HCT116 (cell line): ENCODE measurements around the gene SDK1. TPM values are rescaled to one million over a fixed set of nuclear protein-coding genes. Genes with fewer than 3 reads are reported as not detected.

Source experiments
- ATAC-seq: fragments of 200-7000 bp; cut with Tn5 transposase; 2 replicates; pipeline ENCODE4 v1.9.1; 2020; ENCODE audit warnings: mild to moderate bottlenecking, moderate library complexity
- BruUV-seq: library from RNA; stranded (reverse); fragments of 400-500 nt; replicated peaks from 2 replicates; lab custom pipeline; 2021; lab: Mats Ljungman, UMichigan
- CTCF ChIA-PET: fragments of 300-600 bp; sonication (Branson Sonifier 250); formaldehyde crosslinking; loops from one replicate; lab custom pipeline; 2021; ENCODE audit warnings: antibody characterized with exemption; lab: Charles Lee
- POLR2A ChIA-PET: fragments of 300-600, 350-600 bp; sonication (Branson Sonifier 250); formaldehyde crosslinking; loops from one replicate; lab custom pipeline; 2021; ENCODE audit warnings: antibody characterized with exemption; lab: Charles Lee
- RAD21 ChIA-PET, 2 experiments: fragments of 300-600 bp; sonication (Branson Sonifier 250); formaldehyde crosslinking; loops; one replicate each; lab custom pipeline; 2023; ENCODE audit warnings: low total read pairs in 2 of 2; ENCODE audit not compliant: uncharacterized antibody in 2 of 2, unreplicated experiment in 2 of 2, low non-redundant PET in 1 of 2; lab: Charles Lee
- DNase-seq: peaks from one replicate; pipeline ENCODE4 v3.0.0-alpha.2; 2010; ENCODE audit warnings: low read depth, low spot score
- H2AFZ ChIP-seq: fragments of 200-600 bp; shearing (Covaris generic), sonication (generic); 2 replicates; pipeline ENCODE4 v1.6.1; 2017; ENCODE audit warnings: low read depth, mixed run types, mixed read lengths, antibody characterized with exemption, low read length; ENCODE audit not compliant: poor library complexity, severe bottlenecking
- H3K27ac ChIP-seq: 2 replicates; pipeline ENCODE4 v1.5.1; 2012; ENCODE audit warnings: low read depth, low read length
- H3K27me3 ChIP-seq: fragments of 200-600 bp; sonication (generic); 2 replicates; pipeline ENCODE4 v1.6.1; 2016; ENCODE audit warnings: mixed run types, low read length, mixed read lengths; ENCODE audit not compliant: insufficient read depth
- H3K36me3 ChIP-seq, 2 experiments: fragments of 200-500 bp in 1 of 2; fragments of 200-600 bp in 1 of 2; sonication (Bioruptor generic) in 1 of 2; sonication (generic) in 1 of 2; 2 replicates each; pipeline versions ENCODE4 v1.5.1 to v1.6.1; 2014 to 2016; ENCODE audit warnings: low read length in 2 of 2, inconsistent platforms in 1 of 2, mixed read lengths in 1 of 2, mixed run types in 1 of 2; ENCODE audit not compliant: insufficient read depth in 2 of 2, control insufficient read depth in 1 of 2
- H3K4me1 ChIP-seq, 2 experiments: fragments of 200-600 bp in 1 of 2; sonication (generic) in 1 of 2; 2 replicates each; pipeline versions ENCODE4 v1.5.1 to v1.6.1; 2012 to 2017; ENCODE audit warnings: low read length in 2 of 2, inconsistent platforms in 1 of 2, mild to moderate bottlenecking in 1 of 2, mixed read lengths in 1 of 2, mixed run types in 1 of 2, moderate library complexity in 1 of 2; ENCODE audit not compliant: insufficient read depth in 2 of 2, control insufficient read depth in 1 of 2
- H3K4me2 ChIP-seq: fragments of 200-600 bp; sonication (generic); 2 replicates; pipeline ENCODE4 v1.6.1; 2017; ENCODE audit warnings: mixed run types, low read length, mixed read lengths
- H3K4me3 ChIP-seq, 2 experiments: fragments of 200-600 bp in 1 of 2; sonication (generic) in 1 of 2; replicated peaks in 1 of 2; 2 replicates each; pipeline ENCODE4 v1.5.1; 2011 to 2016; ENCODE audit warnings: low read length in 2 of 2, control low read depth in 1 of 2, low read depth in 1 of 2, mild to moderate bottlenecking in 1 of 2, mixed read lengths in 1 of 2, mixed run types in 1 of 2
- H3K79me2 ChIP-seq: fragments of 200-600 bp; sonication (generic); 2 replicates; pipeline ENCODE4 v1.6.1; 2017; ENCODE audit warnings: mild to moderate bottlenecking, mixed run types, low read length, moderate library complexity, mixed read lengths; ENCODE audit not compliant: insufficient read depth
- H3K9ac ChIP-seq: fragments of 200-600 bp; sonication (generic); 2 replicates; pipeline ENCODE4 v1.6.1; 2016; ENCODE audit warnings: low read length, mixed read lengths
- H3K9me2 ChIP-seq: fragments of 200-600 bp; sonication (generic), shearing (Covaris generic); 2 replicates; pipeline ENCODE4 v1.6.1; 2017; ENCODE audit warnings: mixed run types, mild to moderate bottlenecking, moderate library complexity; ENCODE audit not compliant: insufficient read depth
- H3K9me3 ChIP-seq, 2 experiments: fragments of 200-500 bp in 1 of 2; fragments of 200-600 bp in 1 of 2; sonication (Bioruptor generic) in 1 of 2; sonication (generic) in 1 of 2; 2 replicates each; pipeline ENCODE4 v1.6.1; 2014 to 2017; ENCODE audit warnings: low read length in 2 of 2, mixed read lengths in 2 of 2, inconsistent platforms in 1 of 2, low read depth in 1 of 2, mild to moderate bottlenecking in 1 of 2, mixed run types in 1 of 2, moderate library complexity in 1 of 2; ENCODE audit not compliant: control insufficient read depth in 1 of 2, insufficient read depth in 1 of 2
- H4K20me1 ChIP-seq: fragments of 200-600 bp; sonication (generic), shearing (Covaris generic); 2 replicates; pipeline ENCODE4 v1.6.1; 2017; ENCODE audit warnings: mixed run types, mild to moderate bottlenecking, moderate library complexity; ENCODE audit not compliant: insufficient read depth
- CBX3 ChIP-seq: IDR thresholded peaks from 2 replicates; pipeline ENCODE4 v1.6.1; 2012; ENCODE audit warnings: low read depth
- ELF1 ChIP-seq: IDR thresholded peaks from 2 replicates; pipeline ENCODE4 v1.6.1; 2012; ENCODE audit warnings: low read depth, borderline replicate concordance
- JUND ChIP-seq: IDR thresholded peaks from 2 replicates; pipeline ENCODE4 v1.6.1; 2012
- POLR2A ChIP-seq: IDR thresholded peaks from 2 replicates; pipeline ENCODE4 v1.7.0; 2011; ENCODE audit warnings: borderline replicate concordance; ENCODE audit not compliant: insufficient read depth, insufficient read length; ENCODE audit errors: extremely low read depth
- POLR2AphosphoS5 ChIP-seq: IDR thresholded peaks from 2 replicates; pipeline ENCODE4 v1.6.1; 2011; ENCODE audit warnings: mild to moderate bottlenecking, low read depth, low read length, moderate library complexity
- RAD21 ChIP-seq: IDR thresholded peaks from 2 replicates; pipeline ENCODE4 v1.6.1; 2012; ENCODE audit warnings: low read depth, mild to moderate bottlenecking
- SP1 ChIP-seq: IDR thresholded peaks from 2 replicates; pipeline ENCODE4 v1.6.1; 2012; ENCODE audit warnings: low read depth
- YY1 ChIP-seq: IDR thresholded peaks from 2 replicates; pipeline ENCODE4 v1.6.1; 2011; ENCODE audit warnings: low read length, low read depth, moderate library complexity, mild to moderate bottlenecking; ENCODE audit not compliant: insufficient replicate concordance; ENCODE audit errors: extremely low read depth
- ZFX ChIP-seq: fragments of 450-650 bp; IDR thresholded peaks from 2 replicates; pipeline ENCODE4 v1.6.1; 2017
- intact Hi-C: fragments of 100-400 bp; cut with micrococcal nuclease; formaldehyde crosslinking; loops from 2 replicates; pipeline ENCODE4 v1.10.0; 2022
- total RNA-seq: library from RNA; stranded (reverse); gene quantifications from one replicate; pipeline ENCODE4 v1.2.1, GENCODE V29; 2021; ENCODE audit not compliant: unreplicated experiment
- TF ChIP-seq, protein P1 (sequence below): IDR thresholded peaks from 2 replicates; pipeline ENCODE4 v1.6.1; 2012
- TF ChIP-seq, protein P2 (sequence below): IDR thresholded peaks from 2 replicates; pipeline ENCODE4 v1.6.1; 2012
- TF ChIP-seq, protein P3 (sequence below): IDR thresholded peaks from 2 replicates; pipeline ENCODE4 v1.6.1; 2011; ENCODE audit warnings: mild to moderate bottlenecking, low read length, moderate library complexity; ENCODE audit not compliant: insufficient replicate concordance; ENCODE audit errors: extremely low read depth

The SDK1 gene
- total RNA-seq, 1 experiment from 2014 or later = 0.05 TPM

DNA sequence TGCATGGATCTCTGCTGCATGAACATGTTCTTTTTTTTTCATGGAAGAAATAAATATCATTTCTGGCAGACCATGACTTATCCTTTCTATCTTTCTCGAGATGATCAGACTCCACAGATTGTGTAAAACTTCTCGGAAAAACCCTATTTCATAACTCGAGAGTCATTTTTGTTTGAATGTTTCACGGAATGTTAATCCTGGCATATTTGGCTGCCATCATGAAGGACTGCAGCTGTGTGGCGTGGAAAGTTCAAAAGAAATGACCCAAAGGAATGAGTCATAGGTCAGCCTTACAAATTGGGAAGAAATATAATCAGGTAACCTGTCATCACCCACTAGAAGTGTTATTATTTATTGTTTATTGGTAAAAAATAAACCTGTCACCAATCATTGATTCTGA is 566.8 kb downstream of the SDK1 start:
- no peak for TF ChIP-seq CBX3
- TF ChIP-seq, protein P1, sequence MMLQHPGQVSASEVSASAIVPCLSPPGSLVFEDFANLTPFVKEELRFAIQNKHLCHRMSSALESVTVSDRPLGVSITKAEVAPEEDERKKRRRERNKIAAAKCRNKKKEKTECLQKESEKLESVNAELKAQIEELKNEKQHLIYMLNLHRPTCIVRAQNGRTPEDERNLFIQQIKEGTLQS = no peak
- TF ChIP-seq ZFX = no peak
- TF ChIP-seq RAD21 = no peak
- TF ChIP-seq, protein P2, sequence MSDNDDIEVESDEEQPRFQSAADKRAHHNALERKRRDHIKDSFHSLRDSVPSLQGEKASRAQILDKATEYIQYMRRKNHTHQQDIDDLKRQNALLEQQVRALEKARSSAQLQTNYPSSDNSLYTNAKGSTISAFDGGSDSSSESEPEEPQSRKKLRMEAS = no peak
- TF ChIP-seq SP1 = no peak
- TF ChIP-seq JUND = no peak
- no peak for TF ChIP-seq ELF1
- TF ChIP-seq POLR2AphosphoS5 = no peak
- no peak for TF ChIP-seq YY1
- no peak for TF ChIP-seq POLR2A
- TF ChIP-seq, protein P3, sequence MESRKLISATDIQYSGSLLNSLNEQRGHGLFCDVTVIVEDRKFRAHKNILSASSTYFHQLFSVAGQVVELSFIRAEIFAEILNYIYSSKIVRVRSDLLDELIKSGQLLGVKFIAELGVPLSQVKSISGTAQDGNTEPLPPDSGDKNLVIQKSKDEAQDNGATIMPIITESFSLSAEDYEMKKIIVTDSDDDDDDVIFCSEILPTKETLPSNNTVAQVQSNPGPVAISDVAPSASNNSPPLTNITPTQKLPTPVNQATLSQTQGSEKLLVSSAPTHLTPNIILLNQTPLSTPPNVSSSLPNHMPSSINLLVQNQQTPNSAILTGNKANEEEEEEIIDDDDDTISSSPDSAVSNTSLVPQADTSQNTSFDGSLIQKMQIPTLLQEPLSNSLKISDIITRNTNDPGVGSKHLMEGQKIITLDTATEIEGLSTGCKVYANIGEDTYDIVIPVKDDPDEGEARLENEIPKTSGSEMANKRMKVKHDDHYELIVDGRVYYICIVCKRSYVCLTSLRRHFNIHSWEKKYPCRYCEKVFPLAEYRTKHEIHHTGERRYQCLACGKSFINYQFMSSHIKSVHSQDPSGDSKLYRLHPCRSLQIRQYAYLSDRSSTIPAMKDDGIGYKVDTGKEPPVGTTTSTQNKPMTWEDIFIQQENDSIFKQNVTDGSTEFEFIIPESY = no peak
- H3K9ac ChIP-seq = no peak overlapping the region
- H3K4me1 ChIP-seq = no peaks in the 10 kb centered on the region
- H3K4me3 ChIP-seq = no peak overlapping the region
- no peaks in the 10 kb centered on the region for H3K9me3 ChIP-seq
- intact Hi-C loops = no loop called here
- POLR2A ChIA-PET = no interaction called here
- H3K4me2 ChIP-seq = no peak overlapping the region
- CTCF ChIA-PET = no interaction called here
- H2AFZ ChIP-seq = no peak overlapping the region
- H4K20me1 ChIP-seq = no peaks in the 10 kb centered on the region
- H3K79me2 ChIP-seq = no peaks in the 10 kb centered on the region
- no peak overlapping the region for H3K27ac ChIP-seq
- no peaks in the 10 kb centered on the region for H3K9me2 ChIP-seq
- DNase-seq (no peak), ATAC-seq (no peak)
- H3K27me3 ChIP-seq = peaks cover 5% of the 10 kb centered on the region; the same call in 1 of the 2 replicates
- RAD21 ChIA-PET = no interaction called here
- H3K36me3 ChIP-seq = no peaks in the 10 kb centered on the region
- no TSS peak for BruUV-seq
